ENCODE data around the gene ANXA11. TPM values are rescaled to one million over a fixed set of nuclear protein-coding genes. Genes with fewer than 3 reads are reported as not detected.

ANXA11 gene
- total and polyA plus RNA-seq, 9 of the 15 experiments (the other 6 are each of a cell fraction or from before 2014, with no cell fraction given) = 43.6 to 212 (median 109) TPM

DNA sequence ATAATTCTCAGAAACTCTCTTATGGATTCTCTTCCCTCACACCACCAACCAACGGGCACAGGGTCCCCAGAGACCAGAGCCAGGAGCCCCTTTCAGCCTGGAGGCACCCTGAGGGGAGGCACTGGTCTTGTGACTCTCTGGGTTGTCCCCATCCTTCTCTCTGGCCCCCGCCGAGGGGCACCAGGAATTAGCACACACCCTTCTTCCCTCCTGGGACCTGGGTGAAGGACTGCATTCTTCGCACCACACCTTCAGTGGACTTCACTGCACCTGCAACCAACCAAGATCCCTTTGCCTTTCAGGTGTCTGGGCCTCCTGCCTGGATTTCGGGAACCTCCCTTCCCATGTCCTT, 50.7 kb downstream of the ANXA11 start:
- H2AFZ ChIP-seq (ENCODE audit: low read depth, low read length) = no peak overlapping the region
- no peak for TF ChIP-seq NCOA2 (IDR thresholded peaks at IDR 0.05; ENCODE audit: partially characterized antibody in 2 of 2)
- TF ChIP-seq ZNF696 (CRISPR knock-in tag; conservative IDR thresholded peaks at IDR 0.05) = no peak
- no peak for TF ChIP-seq MCM2 (IDR thresholded peaks at IDR 0.05; ENCODE audit: low read depth)
- no peak for TF ChIP-seq ADNP (tag; IDR thresholded peaks at IDR 0.05)
- no peak for TF ChIP-seq NR2C2 (CRISPR knock-in tag; IDR thresholded peaks at IDR 0.05)
- TF ChIP-seq NR2C2 (tag; IDR thresholded peaks at IDR 0.05) = no peak
- TF ChIP-seq NCOR1 (IDR thresholded peaks at IDR 0.05) = no peak
- TF ChIP-seq DPF2 (IDR thresholded peaks at IDR 0.05) = no peak
- TF ChIP-seq, protein P1, sequence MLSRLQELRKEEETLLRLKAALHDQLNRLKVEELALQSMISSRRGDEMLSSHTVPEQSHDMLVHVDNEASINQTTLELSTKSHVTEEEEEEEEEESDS (CRISPR knock-in tag; IDR thresholded peaks at IDR 0.05) = no peak
- TF ChIP-seq TEAD1 (CRISPR knock-in tag; IDR thresholded peaks at IDR 0.05) = no peak
- TF ChIP-seq, protein P2, sequence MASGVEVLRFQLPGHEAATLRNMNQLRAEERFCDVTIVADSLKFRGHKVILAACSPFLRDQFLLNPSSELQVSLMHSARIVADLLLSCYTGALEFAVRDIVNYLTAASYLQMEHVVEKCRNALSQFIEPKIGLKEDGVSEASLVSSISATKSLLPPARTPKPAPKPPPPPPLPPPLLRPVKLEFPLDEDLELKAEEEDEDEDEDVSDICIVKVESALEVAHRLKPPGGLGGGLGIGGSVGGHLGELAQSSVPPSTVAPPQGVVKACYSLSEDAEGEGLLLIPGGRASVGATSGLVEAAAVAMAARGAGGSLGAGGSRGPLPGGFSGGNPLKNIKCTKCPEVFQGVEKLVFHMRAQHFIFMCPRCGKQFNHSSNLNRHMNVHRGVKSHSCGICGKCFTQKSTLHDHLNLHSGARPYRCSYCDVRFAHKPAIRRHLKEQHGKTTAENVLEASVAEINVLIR (CRISPR knock-in tag; IDR thresholded peaks at IDR 0.05) = no peak
- no peak for TF ChIP-seq SRSF3 (IDR thresholded peaks at IDR 0.05; ENCODE audit: insufficient read depth, low read length)
- TF ChIP-seq, protein P3, sequence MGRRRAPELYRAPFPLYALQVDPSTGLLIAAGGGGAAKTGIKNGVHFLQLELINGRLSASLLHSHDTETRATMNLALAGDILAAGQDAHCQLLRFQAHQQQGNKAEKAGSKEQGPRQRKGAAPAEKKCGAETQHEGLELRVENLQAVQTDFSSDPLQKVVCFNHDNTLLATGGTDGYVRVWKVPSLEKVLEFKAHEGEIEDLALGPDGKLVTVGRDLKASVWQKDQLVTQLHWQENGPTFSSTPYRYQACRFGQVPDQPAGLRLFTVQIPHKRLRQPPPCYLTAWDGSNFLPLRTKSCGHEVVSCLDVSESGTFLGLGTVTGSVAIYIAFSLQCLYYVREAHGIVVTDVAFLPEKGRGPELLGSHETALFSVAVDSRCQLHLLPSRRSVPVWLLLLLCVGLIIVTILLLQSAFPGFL (CRISPR knock-in tag; IDR thresholded peaks at IDR 0.05) = no peak
- no peak for TF ChIP-seq CHD4 (IDR thresholded peaks at IDR 0.05; ENCODE audit: insufficient read depth, insufficient replicate concordance, low read depth, low read length, poor library complexity, severe bottlenecking)
- no peak for TF ChIP-seq ZNF445 (CRISPR knock-in tag; IDR thresholded peaks at IDR 0.05; ENCODE audit: low read depth)
- TF ChIP-seq, protein P4, sequence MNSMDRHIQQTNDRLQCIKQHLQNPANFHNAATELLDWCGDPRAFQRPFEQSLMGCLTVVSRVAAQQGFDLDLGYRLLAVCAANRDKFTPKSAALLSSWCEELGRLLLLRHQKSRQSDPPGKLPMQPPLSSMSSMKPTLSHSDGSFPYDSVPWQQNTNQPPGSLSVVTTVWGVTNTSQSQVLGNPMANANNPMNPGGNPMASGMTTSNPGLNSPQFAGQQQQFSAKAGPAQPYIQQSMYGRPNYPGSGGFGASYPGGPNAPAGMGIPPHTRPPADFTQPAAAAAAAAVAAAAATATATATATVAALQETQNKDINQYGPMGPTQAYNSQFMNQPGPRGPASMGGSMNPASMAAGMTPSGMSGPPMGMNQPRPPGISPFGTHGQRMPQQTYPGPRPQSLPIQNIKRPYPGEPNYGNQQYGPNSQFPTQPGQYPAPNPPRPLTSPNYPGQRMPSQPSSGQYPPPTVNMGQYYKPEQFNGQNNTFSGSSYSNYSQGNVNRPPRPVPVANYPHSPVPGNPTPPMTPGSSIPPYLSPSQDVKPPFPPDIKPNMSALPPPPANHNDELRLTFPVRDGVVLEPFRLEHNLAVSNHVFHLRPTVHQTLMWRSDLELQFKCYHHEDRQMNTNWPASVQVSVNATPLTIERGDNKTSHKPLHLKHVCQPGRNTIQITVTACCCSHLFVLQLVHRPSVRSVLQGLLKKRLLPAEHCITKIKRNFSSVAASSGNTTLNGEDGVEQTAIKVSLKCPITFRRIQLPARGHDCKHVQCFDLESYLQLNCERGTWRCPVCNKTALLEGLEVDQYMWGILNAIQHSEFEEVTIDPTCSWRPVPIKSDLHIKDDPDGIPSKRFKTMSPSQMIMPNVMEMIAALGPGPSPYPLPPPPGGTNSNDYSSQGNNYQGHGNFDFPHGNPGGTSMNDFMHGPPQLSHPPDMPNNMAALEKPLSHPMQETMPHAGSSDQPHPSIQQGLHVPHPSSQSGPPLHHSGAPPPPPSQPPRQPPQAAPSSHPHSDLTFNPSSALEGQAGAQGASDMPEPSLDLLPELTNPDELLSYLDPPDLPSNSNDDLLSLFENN (IDR thresholded peaks at IDR 0.05; ENCODE audit: low read depth in 2 of 2, low read length in 2 of 2) = no peak
- ChIA-PET CTCF (ENCODE audit: low intra/inter-chr PET ratio) (no interaction called here), POLR2A (no interaction called here)
- no peaks in the 10 kb centered on the region for H3K9me1 ChIP-seq (ENCODE audit: control insufficient read depth, insufficient read depth, low read length)
- H3K4me1 ChIP-seq (replicated peaks in 1 of 2; ENCODE audit: control insufficient read depth in 2 of 2, insufficient read depth in 2 of 2, low read length in 2 of 2) = peaks cover 12 to 17% of the 10 kb centered on the region in 2 experiments
- peaks cover 76% of the 10 kb centered on the region for H3K36me3 ChIP-seq (ENCODE audit: control insufficient read depth, insufficient read depth, low read length)
- no peak for FAIRE-seq
- in situ Hi-C loops (cut with MboI) (loop anchor here (5.0 kb wide), 1 partner anchor 58 kb away; no protein-coding TSS in a partner anchor), intact Hi-C loops (cut with micrococcal nuclease) (no loop called here)
- H3K4me2 ChIP-seq (ENCODE audit: insufficient read depth, low read length) = no peak overlapping the region
- H3K27ac ChIP-seq (ENCODE audit: extremely low read depth, low read depth, low read length) = no peak overlapping the region
- 92% methylated on average over 5 of the region's 5 CpGs for WGBS (ENCODE audit: insufficient coverage, low coverage, missing lambda C conversion rate)
- no peaks in the 10 kb centered on the region for H3K27me3 ChIP-seq (ENCODE audit: control insufficient read depth in 2 of 2, insufficient read depth in 2 of 2, low read length in 2 of 2)
- no peak for DNase-seq (ENCODE audit: extremely low read depth in 1 of 4, low spot score in 3 of 4)
- H3K9me3 ChIP-seq (replicated peaks; ENCODE audit: control insufficient read depth, insufficient read depth, low read depth, low read length) = no peaks in the 10 kb centered on the region
- no peaks in the 10 kb centered on the region for H3K79me2 ChIP-seq (ENCODE audit: control insufficient read depth, insufficient read depth, low read length)
- no TSS peak for BruUV-seq (replicated peaks)
- ATAC-seq = no peak
- no peaks in the 10 kb centered on the region for H4K20me1 ChIP-seq (replicated peaks; ENCODE audit: control insufficient read depth, insufficient read depth, low read length)
- no peak overlapping the region for H3K4me3 ChIP-seq
- H3K9ac ChIP-seq (ENCODE audit: insufficient read depth in 1 of 2, low read depth in 2 of 2, low read length in 2 of 2) = no peak overlapping the region

Measured in K562 (cell line).